HCT116 (cell line): Measurements from ENCODE around the gene TMEM80. TPM values are rescaled to one million over a fixed set of nuclear protein-coding genes. Genes with fewer than 3 reads are reported as not detected.
A peak's percentile ranks its signal among the peaks of the same experiment; 100 is the strongest.

Experiments
- ATAC-seq: fragments of 200-7000 bp; cut with Tn5 transposase; 2 replicates; pipeline ENCODE4 v1.9.1; 2020; ENCODE audit warnings: mild to moderate bottlenecking, moderate library complexity
- BruUV-seq: library from RNA; stranded (reverse); fragments of 400-500 nt; replicated peaks from 2 replicates; lab custom pipeline; 2021; lab: Mats Ljungman, UMichigan
- CTCF ChIA-PET: fragments of 300-600 bp; sonication (Branson Sonifier 250); formaldehyde crosslinking; loops from one replicate; lab custom pipeline; 2021; ENCODE audit warnings: antibody characterized with exemption; lab: Charles Lee
- POLR2A ChIA-PET: fragments of 300-600, 350-600 bp; sonication (Branson Sonifier 250); formaldehyde crosslinking; loops from one replicate; lab custom pipeline; 2021; ENCODE audit warnings: antibody characterized with exemption; lab: Charles Lee
- RAD21 ChIA-PET, 2 experiments: fragments of 300-600 bp; sonication (Branson Sonifier 250); formaldehyde crosslinking; loops; one replicate each; lab custom pipeline; 2023; ENCODE audit warnings: low total read pairs in 2 of 2; ENCODE audit not compliant: uncharacterized antibody in 2 of 2, unreplicated experiment in 2 of 2, low non-redundant PET in 1 of 2; lab: Charles Lee
- DNase-seq: peaks from one replicate; pipeline ENCODE4 v3.0.0-alpha.2; 2010; ENCODE audit warnings: low read depth, low spot score
- H2AFZ ChIP-seq: fragments of 200-600 bp; shearing (Covaris generic), sonication (generic); 2 replicates; pipeline ENCODE4 v1.6.1; 2017; ENCODE audit warnings: low read depth, mixed run types, mixed read lengths, antibody characterized with exemption, low read length; ENCODE audit not compliant: poor library complexity, severe bottlenecking
- H3K27ac ChIP-seq: 2 replicates; pipeline ENCODE4 v1.5.1; 2012; ENCODE audit warnings: low read depth, low read length
- H3K27me3 ChIP-seq: fragments of 200-600 bp; sonication (generic); 2 replicates; pipeline ENCODE4 v1.6.1; 2016; ENCODE audit warnings: mixed run types, low read length, mixed read lengths; ENCODE audit not compliant: insufficient read depth
- H3K36me3 ChIP-seq, 2 experiments: fragments of 200-500 bp in 1 of 2; fragments of 200-600 bp in 1 of 2; sonication (Bioruptor generic) in 1 of 2; sonication (generic) in 1 of 2; 2 replicates each; pipeline versions ENCODE4 v1.5.1 to v1.6.1; 2014 to 2016; ENCODE audit warnings: low read length in 2 of 2, inconsistent platforms in 1 of 2, mixed read lengths in 1 of 2, mixed run types in 1 of 2; ENCODE audit not compliant: insufficient read depth in 2 of 2, control insufficient read depth in 1 of 2
- H3K4me1 ChIP-seq, 2 experiments: fragments of 200-600 bp in 1 of 2; sonication (generic) in 1 of 2; 2 replicates each; pipeline versions ENCODE4 v1.5.1 to v1.6.1; 2012 to 2017; ENCODE audit warnings: low read length in 2 of 2, inconsistent platforms in 1 of 2, mild to moderate bottlenecking in 1 of 2, mixed read lengths in 1 of 2, mixed run types in 1 of 2, moderate library complexity in 1 of 2; ENCODE audit not compliant: insufficient read depth in 2 of 2, control insufficient read depth in 1 of 2
- H3K4me2 ChIP-seq: fragments of 200-600 bp; sonication (generic); 2 replicates; pipeline ENCODE4 v1.6.1; 2017; ENCODE audit warnings: mixed run types, low read length, mixed read lengths
- H3K4me3 ChIP-seq, 2 experiments: fragments of 200-600 bp in 1 of 2; sonication (generic) in 1 of 2; replicated peaks in 1 of 2; 2 replicates each; pipeline ENCODE4 v1.5.1; 2011 to 2016; ENCODE audit warnings: low read length in 2 of 2, control low read depth in 1 of 2, low read depth in 1 of 2, mild to moderate bottlenecking in 1 of 2, mixed read lengths in 1 of 2, mixed run types in 1 of 2
- H3K79me2 ChIP-seq: fragments of 200-600 bp; sonication (generic); 2 replicates; pipeline ENCODE4 v1.6.1; 2017; ENCODE audit warnings: mild to moderate bottlenecking, mixed run types, low read length, moderate library complexity, mixed read lengths; ENCODE audit not compliant: insufficient read depth
- H3K9ac ChIP-seq: fragments of 200-600 bp; sonication (generic); 2 replicates; pipeline ENCODE4 v1.6.1; 2016; ENCODE audit warnings: low read length, mixed read lengths
- H3K9me2 ChIP-seq: fragments of 200-600 bp; sonication (generic), shearing (Covaris generic); 2 replicates; pipeline ENCODE4 v1.6.1; 2017; ENCODE audit warnings: mixed run types, mild to moderate bottlenecking, moderate library complexity; ENCODE audit not compliant: insufficient read depth
- H3K9me3 ChIP-seq, 2 experiments: fragments of 200-500 bp in 1 of 2; fragments of 200-600 bp in 1 of 2; sonication (Bioruptor generic) in 1 of 2; sonication (generic) in 1 of 2; 2 replicates each; pipeline ENCODE4 v1.6.1; 2014 to 2017; ENCODE audit warnings: low read length in 2 of 2, mixed read lengths in 2 of 2, inconsistent platforms in 1 of 2, low read depth in 1 of 2, mild to moderate bottlenecking in 1 of 2, mixed run types in 1 of 2, moderate library complexity in 1 of 2; ENCODE audit not compliant: control insufficient read depth in 1 of 2, insufficient read depth in 1 of 2
- H4K20me1 ChIP-seq: fragments of 200-600 bp; sonication (generic), shearing (Covaris generic); 2 replicates; pipeline ENCODE4 v1.6.1; 2017; ENCODE audit warnings: mixed run types, mild to moderate bottlenecking, moderate library complexity; ENCODE audit not compliant: insufficient read depth
- CBX3 ChIP-seq: IDR thresholded peaks from 2 replicates; pipeline ENCODE4 v1.6.1; 2012; ENCODE audit warnings: low read depth
- ELF1 ChIP-seq: IDR thresholded peaks from 2 replicates; pipeline ENCODE4 v1.6.1; 2012; ENCODE audit warnings: low read depth, borderline replicate concordance
- FOSL1 ChIP-seq: IDR thresholded peaks from 2 replicates; pipeline ENCODE4 v1.6.1; 2012; ENCODE audit warnings: low read depth
- POLR2AphosphoS5 ChIP-seq: IDR thresholded peaks from 2 replicates; pipeline ENCODE4 v1.6.1; 2011; ENCODE audit warnings: mild to moderate bottlenecking, low read depth, low read length, moderate library complexity
- RAD21 ChIP-seq: IDR thresholded peaks from 2 replicates; pipeline ENCODE4 v1.6.1; 2012; ENCODE audit warnings: low read depth, mild to moderate bottlenecking
- SRF ChIP-seq: IDR thresholded peaks from 2 replicates; pipeline ENCODE4 v1.6.1; 2012; ENCODE audit warnings: low read depth
- YY1 ChIP-seq: IDR thresholded peaks from 2 replicates; pipeline ENCODE4 v1.6.1; 2011; ENCODE audit warnings: low read length, low read depth, moderate library complexity, mild to moderate bottlenecking; ENCODE audit not compliant: insufficient replicate concordance; ENCODE audit errors: extremely low read depth
- intact Hi-C: fragments of 100-400 bp; cut with micrococcal nuclease; formaldehyde crosslinking; loops from 2 replicates; pipeline ENCODE4 v1.10.0; 2022
- total RNA-seq: library from RNA; stranded (reverse); gene quantifications from one replicate; pipeline ENCODE4 v1.2.1, GENCODE V29; 2021; ENCODE audit not compliant: unreplicated experiment
- TF ChIP-seq, protein P1 (sequence below): IDR thresholded peaks from 2 replicates; pipeline ENCODE4 v1.6.1; 2012
- TF ChIP-seq, protein P2 (sequence below): IDR thresholded peaks from 2 replicates; pipeline ENCODE4 v1.6.1; 2011; ENCODE audit warnings: mild to moderate bottlenecking, low read length, moderate library complexity; ENCODE audit not compliant: insufficient replicate concordance; ENCODE audit errors: extremely low read depth

TMEM80 gene
- total RNA-seq, 1 experiment from 2014 or later = 18.4 TPM

GRCh38 chr11:742156-742546 lies 46.5 kb downstream of the TMEM80 start:
- H3K4me1 ChIP-seq = peaks cover 17 to 48% of the 10 kb centered on the region in 2 experiments
- H3K4me3 ChIP-seq = no peak overlapping the region
- no peak overlapping the region for H3K27ac ChIP-seq
- no TSS peak for BruUV-seq
- TF ChIP-seq FOSL1 = no peak
- TF ChIP-seq SRF = no peak
- TF ChIP-seq, protein P1, sequence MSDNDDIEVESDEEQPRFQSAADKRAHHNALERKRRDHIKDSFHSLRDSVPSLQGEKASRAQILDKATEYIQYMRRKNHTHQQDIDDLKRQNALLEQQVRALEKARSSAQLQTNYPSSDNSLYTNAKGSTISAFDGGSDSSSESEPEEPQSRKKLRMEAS = no peak
- no peak for TF ChIP-seq YY1
- TF ChIP-seq ELF1 = no peak
- TF ChIP-seq, protein P2, sequence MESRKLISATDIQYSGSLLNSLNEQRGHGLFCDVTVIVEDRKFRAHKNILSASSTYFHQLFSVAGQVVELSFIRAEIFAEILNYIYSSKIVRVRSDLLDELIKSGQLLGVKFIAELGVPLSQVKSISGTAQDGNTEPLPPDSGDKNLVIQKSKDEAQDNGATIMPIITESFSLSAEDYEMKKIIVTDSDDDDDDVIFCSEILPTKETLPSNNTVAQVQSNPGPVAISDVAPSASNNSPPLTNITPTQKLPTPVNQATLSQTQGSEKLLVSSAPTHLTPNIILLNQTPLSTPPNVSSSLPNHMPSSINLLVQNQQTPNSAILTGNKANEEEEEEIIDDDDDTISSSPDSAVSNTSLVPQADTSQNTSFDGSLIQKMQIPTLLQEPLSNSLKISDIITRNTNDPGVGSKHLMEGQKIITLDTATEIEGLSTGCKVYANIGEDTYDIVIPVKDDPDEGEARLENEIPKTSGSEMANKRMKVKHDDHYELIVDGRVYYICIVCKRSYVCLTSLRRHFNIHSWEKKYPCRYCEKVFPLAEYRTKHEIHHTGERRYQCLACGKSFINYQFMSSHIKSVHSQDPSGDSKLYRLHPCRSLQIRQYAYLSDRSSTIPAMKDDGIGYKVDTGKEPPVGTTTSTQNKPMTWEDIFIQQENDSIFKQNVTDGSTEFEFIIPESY = no peak
- DNase-seq = no peak
- no peaks in the 10 kb centered on the region for H3K9me2 ChIP-seq
- no peak overlapping the region for H2AFZ ChIP-seq
- CTCF ChIA-PET = no interaction called here
- no peaks in the 10 kb centered on the region for H3K36me3 ChIP-seq
- no peaks in the 10 kb centered on the region for H3K9me3 ChIP-seq
- H3K9ac ChIP-seq = no peak overlapping the region
- RAD21 ChIA-PET = no interaction called here
- no peaks in the 10 kb centered on the region for H4K20me1 ChIP-seq
- no peaks in the 10 kb centered on the region for H3K27me3 ChIP-seq
- no peak for ATAC-seq
- POLR2A ChIA-PET = no interaction called here
- no peaks in the 10 kb centered on the region for H3K79me2 ChIP-seq
- intact Hi-C loops = no loop called here
- H3K4me2 ChIP-seq = peak overlapping the region; percentile 34

DNA sequence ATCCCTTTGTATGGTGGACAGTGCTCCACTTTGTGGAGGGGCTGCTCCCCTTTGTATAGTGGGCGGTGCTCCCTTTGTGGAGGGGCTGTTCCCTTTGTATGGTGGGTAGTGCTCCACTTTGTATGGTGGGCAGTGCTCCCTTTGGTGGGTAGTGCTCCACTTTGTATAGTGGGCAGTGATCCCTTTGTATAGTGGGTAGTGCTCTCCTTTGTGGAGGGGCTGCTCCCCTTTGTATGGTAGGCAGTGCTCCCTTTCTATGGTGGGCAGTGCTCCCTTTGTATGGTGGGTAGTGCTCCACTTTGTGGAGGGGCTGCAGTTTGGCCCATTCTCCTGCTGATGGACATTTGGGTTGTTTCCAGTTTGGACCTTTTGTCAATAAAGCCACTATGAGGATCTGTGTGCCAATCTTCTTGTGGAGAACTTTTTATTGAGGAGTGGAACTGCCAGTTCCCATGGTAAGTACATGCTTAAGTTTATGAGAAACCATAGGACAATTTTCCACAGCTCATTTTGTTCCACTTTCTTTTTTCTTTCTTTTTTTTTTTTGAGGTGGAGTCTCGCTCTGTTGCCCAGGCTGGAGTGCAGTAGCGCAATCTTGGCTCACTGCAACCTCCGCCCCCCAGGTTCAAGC lies 47.1 kb downstream of the TMEM80 start:
- H3K79me2 ChIP-seq = peaks cover 4% of the 10 kb centered on the region

More for the DNA sequence above, 47.1 kb downstream of the TMEM80 start:
- TF ChIP-seq CBX3 (no peak), RAD21 (no peak), POLR2AphosphoS5 (no peak)
- RAD21 ChIA-PET = no interaction called here
- Histone ChIP-seq H3K27me3 (no peaks in the 10 kb centered on the region), H3K9ac (no peak overlapping the region), H4K20me1 (no peaks in the 10 kb centered on the region), H3K27ac (no peak overlapping the region), H3K4me3 (no peak overlapping the region), H3K36me3 (no peaks in the 10 kb centered on the region), H2AFZ (no peak overlapping the region), H3K9me3 (no peaks in the 10 kb centered on the region), H3K4me1 (peaks cover 17 to 46% of the 10 kb centered on the region in 2 experiments), H3K9me2 (no peaks in the 10 kb centered on the region), H3K4me2 (peak overlapping the region; percentile 34)
- CTCF ChIA-PET = no interaction called here
- no peak for DNase-seq
- ATAC-seq = no peak
- POLR2A ChIA-PET = interaction anchor here (0.8 kb wide), 1 partner anchor 77 kb away, joined by 3 read pairs; no protein-coding TSS in a partner anchor
- BruUV-seq = no TSS peak
- intact Hi-C loops = no loop called here
